ENCODE results near the gene MYB.
A peak's percentile ranks its signal among the peaks of the same experiment; 100 is the strongest.

MYB gene

GRCh38 chr6:135182071-135183001, 1.2 kb downstream of the MYB start:
- peak overlapping the region; percentile 61 for H3K4me3 ChIP-seq (ENCODE audit: low read depth, low read length)
- CTCF ChIA-PET, result interaction anchor here (0.6 to 3.6 kb wide), 5 partner anchors 14 to 1131 kb away, joined by 3 to 33 read pairs (median 4); no protein-coding TSS in a partner anchor
- peaks cover 3% of the 10 kb centered on the region for H3K4me1 ChIP-seq (ENCODE audit: control insufficient read depth, insufficient read depth, low read length)
- no peaks in the 10 kb centered on the region for H3K36me3 ChIP-seq (ENCODE audit: control insufficient read depth in 2 of 2, insufficient read depth in 1 of 2, low read length in 2 of 2)
- H3K9me3 ChIP-seq (ENCODE audit: control insufficient read depth, insufficient read depth, low read depth, low read length), result no peaks in the 10 kb centered on the region
- POLR2A ChIA-PET, result interaction anchor here (0.6 to 1.0 kb wide), 3 partner anchors 15 to 140 kb away, joined by 3 to 8 read pairs (median 4); no protein-coding TSS in a partner anchor
- H3K27ac ChIP-seq (ENCODE audit: extremely low read depth, low read depth, low read length), result peak overlapping the region; percentile 29; the same call in 1 of the 2 replicates
- TF ChIP-seq ZNF433 (tag by site-specific recombination; IDR thresholded peaks at IDR 0.05; ENCODE audit: low read depth) (no peak), SP7 (tag by site-specific recombination; IDR thresholded peaks at IDR 0.05) (no peak), ZNF202 (tag by site-specific recombination; IDR thresholded peaks at IDR 0.05; ENCODE audit: borderline replicate concordance) (no peak), EGR2 (tag by site-specific recombination; IDR thresholded peaks at IDR 0.05; ENCODE audit: low read depth) (peak; percentile 37; the same call in 1 of the 2 replicates), GLIS2 (tag by site-specific recombination; IDR thresholded peaks at IDR 0.05) (peak; percentile 15; the same call in 1 of the 2 replicates), AEBP2 (tag by site-specific recombination; IDR thresholded peaks at IDR 0.05; ENCODE audit: borderline replicate concordance) (no peak), ZNF248 (tag by site-specific recombination; IDR thresholded peaks at IDR 0.05) (no peak), HOXA7 (CRISPR knock-in tag; IDR thresholded peaks at IDR 0.05; ENCODE audit: borderline replicate concordance) (no peak), PRDM1 (tag by site-specific recombination; IDR thresholded peaks at IDR 0.05) (0 out of 2 replicates have a peak, but pooled peaks have one; percentile 31), ZNF335 (tag by site-specific recombination; conservative IDR thresholded peaks at IDR 0.05) (peak; percentile 95), SALL2 (tag by site-specific recombination; IDR thresholded peaks at IDR 0.05; ENCODE audit: borderline replicate concordance) (no peak), ZNF341 (tag by site-specific recombination; IDR thresholded peaks at IDR 0.05; ENCODE audit: low read depth) (no peak), ZFP3 (tag by site-specific recombination; IDR thresholded peaks at IDR 0.05; ENCODE audit: low read depth) (no peak), ZBTB48 (tag by site-specific recombination; IDR thresholded peaks at IDR 0.05) (peak; percentile 73; the same call in 1 of the 2 replicates), ZNF24 (tag by site-specific recombination; IDR thresholded peaks at IDR 0.05) (0 out of 2 replicates have a peak, but pooled peaks have one; percentile 14), ZNF394 (tag by site-specific recombination; IDR thresholded peaks at IDR 0.05; ENCODE audit: borderline replicate concordance) (no peak), KLF10 (tag by site-specific recombination; IDR thresholded peaks at IDR 0.05) (no peak), ZNF777 (tag by site-specific recombination; IDR thresholded peaks at IDR 0.05; ENCODE audit: borderline replicate concordance) (peak; percentile 21), ZNF211 (tag by site-specific recombination; IDR thresholded peaks at IDR 0.05; ENCODE audit: low read depth) (no peak), ZNF624 (tag by site-specific recombination; IDR thresholded peaks at IDR 0.05) (no peak), ZNF280D (tag by site-specific recombination; IDR thresholded peaks at IDR 0.05) (no peak), PRDM10 (tag by site-specific recombination; IDR thresholded peaks at IDR 0.05) (0 out of 2 replicates have a peak, but pooled peaks have one; percentile 61), ZNF76 (tag by site-specific recombination; IDR thresholded peaks at IDR 0.05; ENCODE audit: borderline replicate concordance, low read depth) (peak; percentile 77), SETDB1 (IDR thresholded peaks at IDR 0.05; ENCODE audit: insufficient read length, low read length) (no peak), ELK4 (IDR thresholded peaks at IDR 0.05; ENCODE audit: borderline replicate concordance, low read depth, low read length) (no peak)

Data from HEK293 (cell line).